ENCODE measurements around the gene DYSF. TPM values are rescaled to one million over a fixed set of nuclear protein-coding genes. Genes with fewer than 3 reads are reported as not detected.

The DYSF gene
- total and polyA plus RNA-seq, 2 donors (not counting 1 experiment from before 2014, with no cell fraction given): 0.17 to 0.43 TPM

GRCh38 chr2:71614976-71615766 is 161.8 kb downstream of the DYSF start:
- CTCF ChIA-PET: no interaction called here
- Histone ChIP-seq H3K9ac (ENCODE audit: low read length) (no peak overlapping the region), H3K4me3 (ENCODE audit: control extremely low read depth in 1 of 5, extremely low read depth in 1 of 5, insufficient read depth in 1 of 5, low read depth in 2 of 5, low read length in 4 of 5) (no peak overlapping the region), H3K27me3 (replicated peaks in 1 of 4; ENCODE audit: control extremely low read depth in 1 of 4, control insufficient read depth in 3 of 4, insufficient read depth in 4 of 4, low read length in 3 of 4) (peaks cover 0 to 6% (median 0%) of the 10 kb centered on the region in 4 experiments), H4K20me1 (ENCODE audit: control insufficient read depth, insufficient read depth, low read length, poor library complexity, severe bottlenecking) (no peaks in the 10 kb centered on the region), H3K36me3 (replicated peaks in 1 of 2; ENCODE audit: control extremely low read depth in 1 of 2, control insufficient read depth in 1 of 2, extremely low read depth in 1 of 2, insufficient read depth in 2 of 2, low read length in 1 of 2) (no peaks in the 10 kb centered on the region), H2AFZ (ENCODE audit: insufficient read depth, low read depth, low read length, poor library complexity, severe bottlenecking) (no peak overlapping the region), H3K4me1 (ENCODE audit: control insufficient read depth in 2 of 2, insufficient read depth in 2 of 2, low read length in 2 of 2) (no peaks in the 10 kb centered on the region), H3K9me3 (ENCODE audit: control extremely low read depth in 1 of 3, control insufficient read depth in 2 of 3, insufficient read depth in 1 of 3, low read length in 2 of 3) (no peaks in the 10 kb centered on the region), H3K79me2 (ENCODE audit: control insufficient read depth, insufficient read depth, low read length) (no peaks in the 10 kb centered on the region), H3K4me2 (replicated peaks; ENCODE audit: low read depth, low read length, poor library complexity, severe bottlenecking) (no peak overlapping the region), H3K27ac (ENCODE audit: low read length in 2 of 2) (no peak overlapping the region)
- no peak overlapping the region for H3K27ac Mint-ChIP-seq
- no peak overlapping the region for H3K4me3 Mint-ChIP-seq
- intact Hi-C loops (cut with micrococcal nuclease): no loop called here
- no peak for ATAC-seq (ENCODE audit: low read depth)
- no peaks in the 10 kb centered on the region for H3K9me3 Mint-ChIP-seq (ENCODE audit: insufficient read depth)
- no peaks in the 10 kb centered on the region for H3K4me1 Mint-ChIP-seq
- no peak for TF ChIP-seq EZH2 (IDR thresholded peaks at IDR 0.05; ENCODE audit: borderline replicate concordance, insufficient read depth, low read depth, low read length, poor library complexity, severe bottlenecking)
- POLR2A ChIA-PET: no interaction called here
- no peak for DNase-seq
- H3K27me3 Mint-ChIP-seq: peaks cover 8% of the 10 kb centered on the region
- WGBS (ENCODE audit: insufficient coverage): 95% methylated on average over 6 of the region's 9 CpGs

DNA sequence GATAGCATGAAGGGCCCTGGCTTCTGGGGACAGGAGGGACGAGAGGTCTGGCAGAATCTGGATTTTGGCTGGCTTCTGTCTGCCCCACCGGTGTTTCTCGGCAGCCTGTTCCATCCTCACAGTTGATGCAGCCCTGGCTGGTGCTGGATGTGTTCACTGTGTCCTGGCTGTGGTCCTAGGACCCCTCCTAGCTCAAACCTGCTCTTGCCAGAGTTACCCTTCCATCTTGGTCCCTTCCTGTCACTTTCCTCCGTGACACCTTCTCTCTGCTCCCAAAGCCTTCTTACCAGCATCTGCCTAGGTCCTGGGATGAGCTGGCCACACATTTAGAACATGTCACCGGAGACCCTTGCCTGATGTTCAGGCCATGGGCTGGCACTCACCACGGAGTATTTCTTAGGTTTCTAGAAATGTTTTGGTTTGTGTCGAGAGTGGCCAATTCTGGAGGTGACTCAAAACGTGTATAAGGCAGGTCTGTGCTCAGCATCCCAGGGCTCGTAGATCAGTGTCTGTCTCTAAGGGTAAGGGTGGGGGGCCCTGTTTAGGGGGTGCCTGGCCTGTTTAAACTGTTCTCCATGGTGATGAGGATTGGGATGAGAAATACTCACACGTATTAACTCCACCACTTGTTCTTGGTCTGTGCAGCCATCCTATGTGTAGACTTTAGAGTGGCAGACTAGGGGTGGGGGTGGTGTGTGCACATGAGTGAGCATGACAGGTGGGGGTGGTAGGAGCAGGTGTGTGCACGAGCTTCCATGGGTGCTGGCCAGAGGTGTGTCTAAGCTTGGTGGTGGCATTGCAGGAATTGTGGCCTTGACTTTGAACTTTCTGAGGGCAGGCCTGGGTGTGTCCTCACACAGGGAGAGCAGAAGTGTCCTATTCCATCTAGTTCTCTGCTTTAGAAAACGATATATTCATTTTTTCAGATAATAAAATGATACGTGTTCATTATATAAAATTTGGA is 162.7 kb downstream of the DYSF start:
- no peaks in the 10 kb centered on the region for H3K36me3 ChIP-seq (replicated peaks in 1 of 2; ENCODE audit: control extremely low read depth in 1 of 2, control insufficient read depth in 1 of 2, extremely low read depth in 1 of 2, insufficient read depth in 2 of 2, low read length in 1 of 2)
- WGBS (ENCODE audit: insufficient coverage): 79% methylated on average over 10 of the region's 13 CpGs

More for the DNA sequence above, 162.7 kb downstream of the DYSF start:
- H3K27ac Mint-ChIP-seq: no peak overlapping the region
- H3K4me3 ChIP-seq (ENCODE audit: control extremely low read depth in 1 of 5, extremely low read depth in 1 of 5, insufficient read depth in 1 of 5, low read depth in 2 of 5, low read length in 4 of 5): no peak overlapping the region
- H3K27ac ChIP-seq (ENCODE audit: low read length in 2 of 2): no peak overlapping the region
- CTCF ChIA-PET: no interaction called here
- no peak for ATAC-seq (ENCODE audit: low read depth)
- H3K27me3 Mint-ChIP-seq: peaks cover 8% of the 10 kb centered on the region
- no peaks in the 10 kb centered on the region for H3K9me3 ChIP-seq (ENCODE audit: control extremely low read depth in 1 of 3, control insufficient read depth in 2 of 3, insufficient read depth in 1 of 3, low read length in 2 of 3)
- no peak overlapping the region for H3K4me3 Mint-ChIP-seq
- peaks cover 0 to 6% (median 0%) of the 10 kb centered on the region in 4 experiments for H3K27me3 ChIP-seq (replicated peaks in 1 of 4; ENCODE audit: control extremely low read depth in 1 of 4, control insufficient read depth in 3 of 4, insufficient read depth in 4 of 4, low read length in 3 of 4)
- no peak overlapping the region for H3K4me2 ChIP-seq (replicated peaks; ENCODE audit: low read depth, low read length, poor library complexity, severe bottlenecking)
- no peak overlapping the region for H3K9ac ChIP-seq (ENCODE audit: low read length)
- no peaks in the 10 kb centered on the region for H3K79me2 ChIP-seq (ENCODE audit: control insufficient read depth, insufficient read depth, low read length)
- no peaks in the 10 kb centered on the region for H3K4me1 ChIP-seq (ENCODE audit: control insufficient read depth in 2 of 2, insufficient read depth in 2 of 2, low read length in 2 of 2)
- intact Hi-C loops (cut with micrococcal nuclease): no loop called here
- H2AFZ ChIP-seq (ENCODE audit: insufficient read depth, low read depth, low read length, poor library complexity, severe bottlenecking): no peak overlapping the region
- H3K4me1 Mint-ChIP-seq: no peaks in the 10 kb centered on the region
- POLR2A ChIA-PET: no interaction called here
- no peaks in the 10 kb centered on the region for H4K20me1 ChIP-seq (ENCODE audit: control insufficient read depth, insufficient read depth, low read length, poor library complexity, severe bottlenecking)
- no peaks in the 10 kb centered on the region for H3K9me3 Mint-ChIP-seq (ENCODE audit: insufficient read depth)
- DNase-seq: no peak
- TF ChIP-seq CTCF (IDR thresholded peaks at IDR 0.05) (no peak), EZH2 (IDR thresholded peaks at IDR 0.05; ENCODE audit: borderline replicate concordance, insufficient read depth, low read depth, low read length, poor library complexity, severe bottlenecking) (no peak)

Data from B cell (primary cell).